ENCODE results near the gene LSR. TPM values are rescaled to one million over a fixed set of nuclear protein-coding genes. Genes with fewer than 3 reads are reported as not detected.
"Not testable (repeated sequence)": the region's sequence is repeated elsewhere in the genome, so short reads cannot be mapped to it uniquely, and the experiment has no call there.

The LSR gene
- total and polyA plus RNA-seq, 4 donors: 2.0 to 29.4 (median 23.3) TPM

- H3K36me3 ChIP-seq (ENCODE audit: control insufficient read depth, insufficient read depth, low read length): no peaks in the 10 kb centered on the region
- no peak for DNase-seq (ENCODE audit: low read depth in 4 of 6, low spot score in 6 of 6)
- WGBS (ENCODE audit: insufficient coverage): 80% methylated on average over 2 of the region's 3 CpGs
Measured at GRCh38 chr19:35216833-35217648, 31.8 kb upstream of the LSR start.

DNA sequence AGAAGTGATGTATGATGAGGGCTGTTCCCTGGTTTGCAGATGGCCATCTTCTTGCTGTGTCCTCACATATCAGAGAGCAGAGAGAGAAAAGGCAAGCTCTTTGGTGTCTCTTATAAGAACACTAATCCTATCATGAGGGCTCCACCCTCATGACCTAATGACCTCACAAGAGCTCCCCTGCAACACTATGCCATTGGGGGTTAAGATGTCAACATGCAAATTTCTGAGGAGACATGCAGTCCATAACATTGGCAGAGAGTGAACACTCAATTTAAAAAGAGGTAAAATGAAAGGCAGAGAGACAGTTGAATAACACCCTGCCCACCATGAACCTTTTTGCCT is 31.2 kb upstream of the LSR start:
- H3K4me3 ChIP-seq (ENCODE audit: low read depth, low read length): no peak overlapping the region
- H3K9me3 ChIP-seq (ENCODE audit: control insufficient read depth, insufficient read depth, low read length): no peaks in the 10 kb centered on the region
- H3K4me1 ChIP-seq (ENCODE audit: control insufficient read depth, insufficient read depth, low read length): peaks cover 3% of the 10 kb centered on the region
- no peak overlapping the region for H3K27ac ChIP-seq (ENCODE audit: low read depth, low read length)
- H3K27me3 ChIP-seq (ENCODE audit: control insufficient read depth, insufficient read depth, low read length): peaks cover 2% of the 10 kb centered on the region
- H3K36me3 ChIP-seq (ENCODE audit: control insufficient read depth, insufficient read depth, low read length): no peaks in the 10 kb centered on the region
- DNase-seq (ENCODE audit: low read depth in 4 of 6, low spot score in 6 of 6): no peak

More at GRCh38 chr19:35216833-35217648, 31.8 kb upstream of the LSR start:
- Histone ChIP-seq H3K27me3 (ENCODE audit: control insufficient read depth, insufficient read depth, low read length) (peaks cover 2% of the 10 kb centered on the region), H3K27ac (ENCODE audit: low read depth, low read length) (no peak overlapping the region), H3K4me1 (ENCODE audit: control insufficient read depth, insufficient read depth, low read length) (peaks cover 3% of the 10 kb centered on the region), H3K9me3 (ENCODE audit: control insufficient read depth, insufficient read depth, low read length) (no peaks in the 10 kb centered on the region), H3K4me3 (ENCODE audit: low read depth, low read length) (no peak overlapping the region)

GRCh38 chr19:35219008-35219407 is 29.8 kb upstream of the LSR start:
- Histone ChIP-seq H3K36me3 (ENCODE audit: control insufficient read depth, insufficient read depth, low read length) (no peaks in the 10 kb centered on the region), H3K4me1 (ENCODE audit: control insufficient read depth, insufficient read depth, low read length) (no peaks in the 10 kb centered on the region), H3K27me3 (ENCODE audit: control insufficient read depth, insufficient read depth, low read length) (peaks cover under 1% of the 10 kb centered on the region), H3K27ac (ENCODE audit: low read depth, low read length) (no peak overlapping the region), H3K9me3 (ENCODE audit: control insufficient read depth, insufficient read depth, low read length) (no peaks in the 10 kb centered on the region), H3K4me3 (ENCODE audit: low read depth, low read length) (no peak overlapping the region)
- WGBS (ENCODE audit: insufficient coverage): 83% methylated on average over 1 of the region's 1 CpG
- DNase-seq (ENCODE audit: low read depth in 4 of 6, low spot score in 6 of 6): no peak

GRCh38 chr19:35220315-35220921 is 28.4 kb upstream of the LSR start:
- Histone ChIP-seq H3K27ac (ENCODE audit: low read depth, low read length) (no peak overlapping the region), H3K4me1 (ENCODE audit: control insufficient read depth, insufficient read depth, low read length) (peaks cover 6% of the 10 kb centered on the region), H3K9me3 (ENCODE audit: control insufficient read depth, insufficient read depth, low read length) (no peaks in the 10 kb centered on the region), H3K27me3 (ENCODE audit: control insufficient read depth, insufficient read depth, low read length) (no peaks in the 10 kb centered on the region), H3K4me3 (ENCODE audit: low read depth, low read length) (no peak overlapping the region), H3K36me3 (ENCODE audit: control insufficient read depth, insufficient read depth, low read length) (no peaks in the 10 kb centered on the region)
- 50% methylated on average over 1 of the region's 3 CpGs for WGBS (ENCODE audit: insufficient coverage)
- DNase-seq (ENCODE audit: low read depth in 4 of 6, low spot score in 6 of 6): no peak

DNA sequence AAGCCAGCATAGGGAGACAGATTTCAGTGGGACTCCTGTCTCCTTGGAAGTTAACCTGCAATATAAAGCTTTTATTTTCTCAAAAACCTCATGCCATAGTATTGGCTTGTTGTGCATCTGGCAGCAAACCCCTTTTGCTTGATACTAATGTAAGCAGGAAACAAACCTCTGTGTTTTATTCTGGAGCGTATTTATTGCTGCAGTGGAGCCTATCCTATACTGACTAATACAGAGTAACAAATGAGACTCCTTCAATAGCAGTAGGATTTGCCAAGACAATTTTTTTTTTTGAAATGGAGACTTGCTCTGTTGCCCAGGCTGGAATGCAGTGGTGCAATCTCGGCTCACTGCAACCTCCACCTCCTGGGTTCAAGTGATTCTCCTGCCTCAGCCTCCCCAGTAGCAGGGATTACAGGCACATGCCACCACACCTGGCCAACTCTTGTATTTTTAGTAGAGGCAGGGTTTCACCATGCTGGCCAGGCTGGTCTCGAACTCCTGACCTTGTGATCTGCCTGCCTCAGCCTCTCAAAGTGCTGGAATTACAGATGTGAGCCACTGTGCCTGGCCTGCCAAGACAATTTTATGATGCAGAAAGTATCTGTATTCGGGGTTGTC is 27.7 kb upstream of the LSR start:
- H3K36me3 ChIP-seq (ENCODE audit: control insufficient read depth, insufficient read depth, low read length); H3K27me3 ChIP-seq (ENCODE audit: control insufficient read depth, insufficient read depth, low read length); H3K27ac ChIP-seq (ENCODE audit: low read depth, low read length); H3K4me3 ChIP-seq (ENCODE audit: low read depth, low read length); H3K9me3 ChIP-seq (ENCODE audit: control insufficient read depth, insufficient read depth, low read length); DNase-seq (ENCODE audit: low read depth in 4 of 6, low spot score in 6 of 6); H3K4me1 ChIP-seq (ENCODE audit: control insufficient read depth, insufficient read depth, low read length): not testable (repeated sequence)
- WGBS (ENCODE audit: insufficient coverage): 71% methylated on average over 1 of the region's 4 CpGs

DNA sequence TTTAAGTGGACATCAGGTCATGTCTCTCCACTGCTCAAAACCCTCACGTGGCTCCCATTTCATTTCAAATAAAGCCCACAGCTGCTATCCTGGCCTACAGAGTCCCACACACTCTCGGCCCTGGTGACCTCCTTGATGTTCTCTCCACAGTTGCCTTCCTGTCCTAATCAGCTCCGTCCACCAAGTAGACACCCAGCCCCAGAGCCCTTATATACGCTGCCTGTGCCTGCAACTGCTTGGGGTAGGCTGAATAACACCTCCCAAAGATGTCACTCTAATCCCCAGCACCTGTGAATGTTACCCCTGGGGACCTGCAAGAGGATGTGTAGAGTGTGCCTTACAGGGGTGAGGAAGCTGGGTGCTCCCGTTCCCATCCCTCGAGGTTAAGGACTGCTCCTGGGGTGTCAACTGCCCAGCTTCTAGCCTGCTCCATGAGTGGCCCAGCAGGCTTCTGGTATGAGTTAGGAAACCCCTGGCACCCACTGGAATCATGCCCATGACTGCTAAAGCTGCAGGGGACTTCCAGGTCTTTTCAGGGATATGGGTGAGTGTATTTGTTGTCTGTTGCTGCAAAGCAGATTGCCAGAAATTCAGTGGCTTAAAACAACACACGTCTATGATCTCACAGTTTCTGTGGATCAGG is 26.3 kb upstream of the LSR start:
- Histone ChIP-seq H3K4me1 (ENCODE audit: control insufficient read depth, insufficient read depth, low read length) (peaks cover 6% of the 10 kb centered on the region), H3K4me3 (ENCODE audit: low read depth, low read length) (no peak overlapping the region), H3K27me3 (ENCODE audit: control insufficient read depth, insufficient read depth, low read length) (no peaks in the 10 kb centered on the region), H3K9me3 (ENCODE audit: control insufficient read depth, insufficient read depth, low read length) (no peaks in the 10 kb centered on the region), H3K27ac (ENCODE audit: low read depth, low read length) (no peak overlapping the region), H3K36me3 (ENCODE audit: control insufficient read depth, insufficient read depth, low read length) (no peaks in the 10 kb centered on the region)
- WGBS (ENCODE audit: insufficient coverage): 83% methylated on average over 5 of the region's 7 CpGs
- no peak for DNase-seq (ENCODE audit: low read depth in 4 of 6, low spot score in 6 of 6)

DNA sequence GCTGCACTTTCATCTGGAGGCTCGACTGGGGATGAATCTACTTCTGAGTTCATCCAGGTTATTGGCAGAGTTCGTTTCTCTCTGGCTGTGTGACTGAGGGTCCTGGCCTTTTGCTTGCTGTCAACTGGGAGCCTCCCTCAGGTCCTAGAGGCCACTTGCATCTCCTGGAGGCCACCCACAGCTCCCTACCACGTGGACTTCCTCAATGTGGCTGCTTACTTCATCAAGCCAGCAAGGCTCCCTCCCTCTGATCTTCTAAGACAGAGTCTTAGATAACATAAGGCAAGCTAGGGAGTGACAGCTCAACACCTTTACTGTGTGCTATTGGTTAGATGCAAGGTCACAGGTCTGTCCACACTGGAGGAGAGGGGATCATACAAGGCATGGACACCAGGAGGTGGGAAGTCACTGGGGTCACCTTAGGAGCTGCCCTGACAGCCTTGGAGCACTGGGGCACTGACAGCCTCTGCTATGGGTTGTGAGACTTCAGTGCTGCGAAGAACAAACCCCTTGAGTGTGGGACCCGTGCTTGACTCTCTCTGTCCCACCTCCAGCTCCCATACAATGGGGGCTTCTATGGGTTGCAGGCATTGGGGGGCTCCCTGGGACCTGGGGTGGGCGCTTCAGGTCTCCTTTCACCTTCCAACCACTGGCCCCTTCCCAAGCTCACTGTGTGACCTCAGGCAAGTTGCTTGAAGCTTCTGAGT is 25.6 kb upstream of the LSR start:
- peaks cover 6% of the 10 kb centered on the region for H3K4me1 ChIP-seq (ENCODE audit: control insufficient read depth, insufficient read depth, low read length)
- DNase-seq (ENCODE audit: low read depth in 4 of 6, low spot score in 6 of 6): no peak
- no peaks in the 10 kb centered on the region for H3K27me3 ChIP-seq (ENCODE audit: control insufficient read depth, insufficient read depth, low read length)
- no peaks in the 10 kb centered on the region for H3K36me3 ChIP-seq (ENCODE audit: control insufficient read depth, insufficient read depth, low read length)
- H3K9me3 ChIP-seq (ENCODE audit: control insufficient read depth, insufficient read depth, low read length): no peaks in the 10 kb centered on the region
- H3K27ac ChIP-seq (ENCODE audit: low read depth, low read length): no peak overlapping the region
- no peak overlapping the region for H3K4me3 ChIP-seq (ENCODE audit: low read depth, low read length)
- 61% methylated on average over 5 of the region's 6 CpGs for WGBS (ENCODE audit: insufficient coverage)

DNA sequence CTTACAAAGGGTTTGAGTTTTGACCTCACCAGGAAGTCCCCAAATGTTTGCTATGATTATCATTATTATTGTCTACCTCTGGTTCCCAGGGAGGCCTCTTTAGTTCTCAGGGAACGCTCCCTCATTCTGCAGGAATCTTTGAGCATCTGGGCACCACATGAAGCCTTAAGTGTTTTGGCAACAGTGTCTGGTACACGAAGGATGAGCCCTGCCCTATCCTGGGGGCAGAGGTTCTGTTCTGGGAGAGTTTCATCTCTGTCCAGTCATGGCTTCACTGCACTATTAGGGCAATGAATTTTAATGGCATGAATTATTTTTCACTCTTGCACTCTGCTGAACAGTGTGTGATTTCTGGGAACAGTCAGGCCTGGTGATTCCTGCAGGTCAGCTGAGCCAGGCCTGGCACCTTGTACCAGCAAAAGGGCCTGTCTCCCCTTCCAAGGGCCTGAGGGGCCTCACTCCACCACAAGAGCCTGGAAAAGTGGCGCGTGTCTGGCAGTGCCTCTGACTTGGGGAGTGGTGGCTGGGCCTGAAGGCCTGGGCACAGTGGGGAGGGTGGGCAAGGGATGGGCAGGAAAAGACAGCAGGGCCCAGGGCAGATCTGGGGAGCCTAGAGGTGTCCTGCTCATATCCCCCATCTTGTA is 24.8 kb upstream of the LSR start:
- Histone ChIP-seq H3K36me3 (ENCODE audit: control insufficient read depth, insufficient read depth, low read length) (no peaks in the 10 kb centered on the region), H3K4me1 (ENCODE audit: control insufficient read depth, insufficient read depth, low read length) (peaks cover 6% of the 10 kb centered on the region), H3K9me3 (ENCODE audit: control insufficient read depth, insufficient read depth, low read length) (no peaks in the 10 kb centered on the region), H3K27me3 (ENCODE audit: control insufficient read depth, insufficient read depth, low read length) (no peaks in the 10 kb centered on the region), H3K27ac (ENCODE audit: low read depth, low read length) (no peak overlapping the region), H3K4me3 (ENCODE audit: low read depth, low read length) (no peak overlapping the region)
- DNase-seq (ENCODE audit: low read depth in 4 of 6, low spot score in 6 of 6): no peak
- WGBS (ENCODE audit: insufficient coverage): 68% methylated on average over 2 of the region's 4 CpGs
